NT2/D1 (cell line): ENCODE results near the gene G2E3.
"Not testable (repeated sequence)": the region's sequence is repeated elsewhere in the genome, so short reads cannot be mapped to it uniquely, and the experiment has no call there.

Experiments
- SUZ12 ChIP-seq: IDR thresholded peaks from 2 replicates; pipeline ENCODE4 v1.6.1; 2011; ENCODE audit not compliant: insufficient read length, insufficient read depth; ENCODE audit errors: extremely low read depth
- YY1 ChIP-seq: IDR thresholded peaks from 2 replicates; pipeline ENCODE4 v1.6.1; 2011; ENCODE audit not compliant: insufficient read length, insufficient read depth
- ZNF274 ChIP-seq: IDR thresholded peaks from 2 replicates; pipeline ENCODE4 v1.6.1; 2011; ENCODE audit warnings: mild to moderate bottlenecking, low read depth, low read length

- not testable (repeated sequence) for TF ChIP-seq SUZ12, ZNF274, YY1
These were observed 15.8 kb downstream of the G2E3 start for GRCh38 chr14:30574777-30575176.
